Skin epidermis (tissue), 12 donors: ENCODE data around the gene FOXN4.

Experiments used
- H3K27ac ChIP-seq, 21 experiments: fragments of 200-600 bp; sonication (generic) in 11 of 21; one replicate each; pipeline ENCODE4 v1.5.0; 2020; ENCODE audit warnings: mild to moderate bottlenecking in 3 of 21, inconsistent platforms in 2 of 21, moderate library complexity in 2 of 21
- H3K4me3 ChIP-seq, 7 experiments: fragments of 200-600 bp; sonication (generic) in 2 of 7; one replicate each; pipeline ENCODE4 v1.5.0; 2020; ENCODE audit warnings: inconsistent platforms in 2 of 7, mild to moderate bottlenecking in 2 of 7, moderate library complexity in 1 of 7

The FOXN4 gene

DNA sequence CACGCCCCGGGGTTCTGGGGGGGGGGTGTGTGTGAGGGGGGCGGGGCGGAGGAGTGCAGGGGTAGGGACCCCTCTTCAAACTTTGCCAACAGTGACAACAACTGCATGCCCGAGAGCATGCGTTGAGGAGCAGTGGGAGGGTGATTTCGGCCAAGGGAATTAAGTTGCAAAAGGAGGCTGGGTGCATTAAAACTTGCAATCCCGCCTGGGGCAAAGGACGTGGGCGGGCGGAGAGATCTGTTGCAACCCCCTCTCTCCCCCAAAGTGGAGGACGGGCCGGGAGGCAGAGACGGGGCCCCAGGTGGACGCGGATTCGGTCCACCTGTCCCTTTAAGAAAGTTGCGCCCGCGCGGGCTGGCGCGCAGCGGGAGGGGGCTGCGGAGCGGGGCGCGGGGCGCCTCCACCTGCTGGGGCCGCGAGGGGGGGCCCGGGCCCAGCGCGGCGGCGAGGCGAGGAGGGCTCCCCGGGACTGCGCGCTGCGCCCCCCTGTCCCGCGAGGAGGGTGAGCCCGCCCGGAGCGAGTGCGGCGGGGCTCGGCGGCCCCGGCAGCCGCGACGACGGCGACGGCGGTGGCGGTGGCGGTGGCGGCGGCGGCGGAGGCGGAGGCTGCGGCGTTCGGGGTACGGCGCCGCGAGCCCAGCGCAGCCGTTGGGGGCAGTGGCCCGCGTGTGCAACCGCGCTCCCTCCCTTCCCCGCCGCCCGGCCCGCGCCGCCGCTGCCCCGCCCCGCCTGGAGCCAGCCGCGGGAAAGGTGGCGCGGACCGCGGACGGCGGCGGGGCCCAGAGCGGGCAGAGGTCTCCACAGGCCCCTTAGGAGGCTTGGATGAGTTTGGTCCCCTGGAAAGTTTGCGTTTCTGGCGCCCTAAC lies 530 bp upstream of the FOXN4 start:
- H3K4me3 ChIP-seq, result peak overlapping the region in 5 of 7 experiments; percentile 15 to 42 (median 21)

DNA sequence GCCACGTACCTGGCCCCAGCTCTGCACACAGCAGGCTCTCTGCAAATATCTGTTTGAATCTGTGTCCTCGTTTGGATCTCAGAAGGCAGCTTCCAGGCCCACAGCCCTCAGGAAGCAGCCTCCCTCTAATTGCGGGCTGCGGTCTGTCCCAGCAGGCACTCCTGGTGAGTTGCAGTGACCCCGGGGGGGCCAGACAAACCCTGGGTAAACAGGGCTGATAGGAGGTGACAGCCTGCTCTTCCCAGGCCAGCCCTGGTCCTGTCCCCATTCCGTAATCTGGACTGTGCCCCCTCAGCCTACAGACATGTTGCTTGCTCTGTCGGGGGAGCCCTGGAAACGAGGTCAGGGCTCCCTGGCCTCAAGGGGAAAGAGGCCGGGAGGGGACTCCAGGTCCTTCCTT lies 2.0 kb downstream of the FOXN4 start:
- Histone ChIP-seq H3K4me3 (no peak overlapping the region), H3K27ac (no peak overlapping the region)

More for the DNA sequence above, 530 bp upstream of the FOXN4 start:
- H3K27ac ChIP-seq, result no peak overlapping the region

DNA sequence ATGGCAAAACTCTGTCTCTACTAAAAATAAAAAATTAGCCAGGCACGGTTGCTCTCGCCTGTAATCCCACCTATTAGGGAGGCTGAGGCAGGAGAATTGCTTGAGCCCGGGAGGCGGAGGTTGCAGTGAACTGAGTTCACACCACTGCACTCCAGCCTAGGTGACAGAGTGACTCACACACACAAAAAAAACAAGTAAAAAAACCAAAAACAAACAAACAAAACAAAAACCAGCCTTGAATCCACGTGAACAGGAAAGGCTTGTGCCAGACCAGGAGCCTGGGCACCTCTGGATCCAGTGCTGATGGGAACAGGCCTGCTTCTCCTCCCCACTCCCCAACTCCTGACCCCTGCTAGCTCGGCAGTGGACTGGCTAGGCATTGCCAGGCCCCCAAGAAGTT lies 3.5 kb downstream of the FOXN4 start:
- H3K4me3 ChIP-seq, result no peak overlapping the region

DNA sequence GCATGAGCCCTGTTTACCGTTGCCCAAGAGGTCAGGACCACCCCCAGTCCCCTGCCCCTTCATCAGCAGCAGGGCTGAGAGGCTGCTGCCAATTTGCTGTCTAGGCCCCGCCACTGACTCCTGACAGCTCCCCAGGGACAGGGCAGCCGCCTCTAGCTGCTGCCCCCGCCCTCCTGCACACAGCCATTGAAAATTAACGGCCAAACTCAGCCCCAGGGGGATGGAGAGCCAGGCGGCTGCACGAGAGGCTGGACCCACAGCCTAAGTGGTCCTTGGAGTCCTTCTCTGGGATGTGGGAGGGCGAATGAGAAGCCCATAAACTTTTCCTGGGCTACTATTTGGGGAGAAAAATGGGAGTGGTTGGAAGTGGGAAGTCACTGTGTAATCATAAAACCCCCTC lies 4.6 kb downstream of the FOXN4 start:
- H3K27ac ChIP-seq, result no peak overlapping the region
- H3K4me3 ChIP-seq, result no peak overlapping the region

More for the DNA sequence above, 3.5 kb downstream of the FOXN4 start:
- no peak overlapping the region for H3K27ac ChIP-seq

DNA sequence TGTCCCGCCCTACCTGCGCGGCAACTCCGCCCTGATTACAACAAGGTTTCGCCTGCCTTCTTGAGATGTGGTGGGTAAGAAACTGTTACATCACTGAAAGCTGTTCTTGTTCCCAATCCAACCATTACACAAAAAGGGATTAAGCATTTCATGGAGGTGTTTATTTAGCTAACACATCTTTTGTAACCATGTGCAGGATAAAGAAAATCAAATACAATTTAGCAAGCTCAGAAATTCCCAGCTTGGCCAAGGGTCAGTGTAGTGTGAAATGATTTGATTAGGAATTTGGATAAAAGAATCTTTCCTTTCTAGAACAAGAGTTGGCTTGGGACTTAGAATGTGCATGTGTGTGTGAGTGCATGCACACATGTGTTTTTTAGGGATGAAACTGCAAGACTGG lies 6.3 kb downstream of the FOXN4 start:
- Histone ChIP-seq H3K27ac (no peak overlapping the region), H3K4me3 (no peak overlapping the region)

DNA sequence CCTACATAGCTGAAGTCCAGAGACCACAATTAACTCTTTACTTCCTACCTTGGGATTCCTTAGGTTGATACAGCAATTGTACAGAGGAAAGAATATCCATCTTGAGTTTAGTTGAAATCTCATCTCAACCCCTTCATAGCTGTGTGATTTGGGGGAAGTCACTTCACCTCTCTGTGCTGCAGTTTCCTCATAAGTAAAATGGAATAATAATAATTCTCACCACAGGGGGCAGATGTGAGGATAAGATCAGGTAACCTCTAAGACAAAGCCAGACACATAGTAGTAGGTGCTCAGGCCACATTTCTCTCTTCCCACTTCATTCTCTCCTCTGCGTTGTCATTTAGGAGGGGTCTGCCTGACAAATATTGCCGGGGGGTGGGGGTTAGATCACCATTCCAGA lies 6.7 kb downstream of the FOXN4 start:
- Histone ChIP-seq H3K4me3 (no peak overlapping the region), H3K27ac (no peak overlapping the region)

DNA sequence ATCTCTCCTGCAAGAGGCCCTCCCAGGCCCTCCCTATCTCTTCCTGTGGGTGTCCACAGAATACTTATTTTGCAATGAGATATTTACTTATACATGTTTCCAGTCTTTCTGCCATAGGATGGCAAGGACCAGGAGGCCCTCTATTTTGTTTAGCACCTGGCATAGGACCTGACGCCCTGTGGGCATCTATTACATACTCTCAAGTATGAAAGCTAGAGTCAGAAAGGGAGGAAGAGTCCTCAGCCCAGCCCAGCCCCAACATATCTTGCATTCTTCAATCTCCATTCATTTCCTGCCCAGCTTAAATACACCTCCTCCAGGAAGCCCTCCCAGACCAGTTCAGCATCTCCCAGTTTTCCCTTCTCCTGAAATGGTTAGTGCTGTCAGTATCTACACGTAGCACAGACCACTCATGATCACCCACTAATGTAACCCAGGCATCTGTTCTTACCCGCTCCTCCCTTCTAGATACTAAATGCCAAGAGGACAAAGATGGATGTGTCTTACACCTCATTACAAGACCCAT lies 7.4 kb downstream of the FOXN4 start:
- H3K4me3 ChIP-seq, result no peak overlapping the region
- no peak overlapping the region for H3K27ac ChIP-seq

DNA sequence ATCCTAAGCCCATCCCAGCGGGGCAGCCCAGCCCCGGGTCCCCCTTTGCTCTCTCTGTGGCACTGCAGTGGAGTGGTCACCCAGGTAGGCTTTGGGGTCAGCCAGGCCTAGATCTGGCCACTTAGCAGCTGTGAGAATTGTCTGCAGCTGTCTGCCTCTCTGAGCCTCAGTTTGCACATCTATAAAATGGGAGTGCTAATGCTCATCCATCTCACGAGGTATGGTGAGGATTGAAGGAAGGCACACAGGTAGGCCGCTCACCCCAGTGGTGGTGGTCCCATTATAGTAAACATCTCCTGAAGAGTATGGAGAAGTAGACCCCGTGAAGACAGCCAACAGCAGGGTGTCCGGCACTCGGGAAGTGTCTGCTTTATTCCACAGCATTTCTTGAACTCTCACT lies 9.2 kb downstream of the FOXN4 start:
- no peak overlapping the region for H3K27ac ChIP-seq

DNA sequence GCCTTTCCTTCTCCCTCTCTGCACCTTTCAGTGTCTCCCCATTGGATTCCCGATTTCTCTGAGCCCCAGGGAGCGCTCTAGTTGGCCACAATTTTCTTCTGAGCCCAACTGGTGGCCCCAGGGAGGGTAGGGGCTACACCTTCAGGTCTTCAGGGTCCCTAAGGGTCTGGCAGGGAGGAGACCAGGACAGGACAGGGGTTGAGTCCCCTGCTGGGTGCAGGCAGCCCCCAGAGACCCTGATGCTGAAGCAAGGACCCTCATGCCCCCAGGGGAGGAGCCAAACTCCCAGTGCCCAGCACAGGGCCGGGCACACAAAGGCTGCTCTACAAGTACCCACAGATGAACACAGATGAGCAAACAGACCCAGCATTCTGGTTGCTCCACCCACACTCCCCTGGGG lies 12.7 kb downstream of the FOXN4 start:
- Histone ChIP-seq H3K27ac (no peak overlapping the region), H3K4me3 (no peak overlapping the region)

More for the DNA sequence above, 9.2 kb downstream of the FOXN4 start:
- no peak overlapping the region for H3K4me3 ChIP-seq

DNA sequence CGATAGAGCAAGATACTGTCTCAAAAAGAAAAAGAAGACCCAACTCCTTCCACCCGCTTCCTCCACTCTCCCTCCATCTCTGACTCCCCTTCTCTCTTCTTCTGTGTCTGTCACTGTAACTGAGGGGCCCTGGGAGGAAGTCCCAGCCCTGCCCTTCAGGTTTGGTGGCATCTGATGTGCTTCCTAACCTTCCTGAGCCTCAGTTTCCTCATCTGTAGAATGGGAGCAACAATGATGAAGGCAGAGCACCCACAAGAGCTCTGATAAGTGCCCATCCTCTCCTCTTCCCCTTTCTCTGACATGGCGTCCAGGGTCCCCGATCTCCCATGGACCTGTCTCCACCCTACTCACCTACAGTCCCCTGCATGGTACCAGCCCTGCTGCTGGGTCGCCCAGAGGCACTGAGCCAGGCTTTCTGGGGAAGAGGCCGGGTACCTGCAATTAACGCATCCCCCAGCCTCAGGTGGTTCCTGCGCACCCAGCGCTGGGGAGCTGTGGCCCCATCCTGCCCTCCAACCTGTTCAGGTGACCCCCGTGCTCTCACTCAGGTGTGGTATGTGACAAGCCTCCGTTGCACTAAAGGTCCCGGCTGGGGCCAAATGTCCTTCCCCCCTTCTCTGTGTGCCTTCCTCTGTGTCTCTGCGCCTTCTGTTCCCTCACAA lies 13.2 kb downstream of the FOXN4 start:
- H3K4me3 ChIP-seq, result no peak overlapping the region
- H3K27ac ChIP-seq, result no peak overlapping the region

DNA sequence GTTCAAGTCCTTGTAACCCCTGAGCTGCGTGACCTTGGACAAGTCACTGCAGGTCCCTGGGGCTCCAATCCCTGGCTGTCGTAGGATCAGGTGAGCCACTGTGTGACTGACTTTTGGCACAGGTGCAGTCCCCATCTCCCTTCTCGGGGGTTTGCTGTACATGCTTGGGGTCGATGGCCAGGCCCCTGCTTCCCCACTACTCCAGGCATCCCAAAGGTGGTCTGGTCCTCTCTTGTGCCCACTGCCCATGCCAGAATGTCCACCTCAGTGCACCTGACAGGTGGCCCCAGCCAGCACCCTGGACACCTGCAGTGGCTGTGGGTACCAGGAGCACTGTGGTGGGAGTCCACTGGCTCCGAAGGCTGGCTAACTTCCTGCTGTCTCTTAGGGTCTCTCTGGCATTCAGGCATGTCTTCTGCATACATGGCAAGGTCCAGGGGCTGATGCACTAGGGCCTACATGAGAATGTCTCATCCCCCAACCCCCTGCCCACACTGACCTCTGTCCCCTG lies 14.7 kb downstream of the FOXN4 start:
- Histone ChIP-seq H3K4me3 (no peak overlapping the region), H3K27ac (no peak overlapping the region)

DNA sequence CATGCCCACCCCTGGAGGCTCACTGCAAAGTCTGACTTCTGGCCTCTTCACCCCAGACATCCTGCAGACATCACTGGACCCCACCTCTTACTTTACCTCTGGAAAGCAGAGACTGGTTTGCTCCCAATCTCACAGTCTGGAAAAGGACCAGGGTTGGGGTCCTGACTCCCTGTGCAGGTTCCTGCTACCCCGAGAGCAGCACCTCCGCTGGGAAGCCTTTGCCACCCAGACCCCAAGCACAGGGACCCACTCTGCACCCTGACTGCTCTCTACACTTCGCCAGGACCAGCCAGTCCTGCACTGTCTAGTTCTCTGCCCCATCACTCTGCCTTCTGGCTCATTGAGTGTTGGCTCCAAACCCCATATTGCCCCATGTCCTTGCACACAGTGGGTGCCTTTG lies 16.0 kb downstream of the FOXN4 start:
- no peak overlapping the region for H3K27ac ChIP-seq
- no peak overlapping the region for H3K4me3 ChIP-seq

DNA sequence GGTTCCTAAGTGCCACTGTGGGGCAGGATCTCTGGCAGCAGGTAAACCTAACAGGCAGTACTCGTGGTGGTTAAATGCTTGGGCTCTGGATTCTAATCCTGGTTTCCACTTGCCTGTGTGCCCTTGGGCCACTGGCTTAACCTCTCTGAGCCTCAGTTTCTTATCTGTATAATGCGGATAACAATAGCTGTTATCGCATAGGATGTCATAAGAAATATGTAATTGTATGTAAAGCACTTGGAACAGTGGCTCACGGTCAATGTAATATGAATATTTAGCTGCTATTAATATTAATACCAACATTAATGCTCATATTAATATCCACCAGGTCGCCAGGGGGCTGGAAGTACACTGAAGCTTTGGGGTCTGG lies 16.8 kb downstream of the FOXN4 start:
- Histone ChIP-seq H3K27ac (peak overlapping the region in 2 of 21 experiments; percentile 44 to 51), H3K4me3 (no peak overlapping the region)

DNA sequence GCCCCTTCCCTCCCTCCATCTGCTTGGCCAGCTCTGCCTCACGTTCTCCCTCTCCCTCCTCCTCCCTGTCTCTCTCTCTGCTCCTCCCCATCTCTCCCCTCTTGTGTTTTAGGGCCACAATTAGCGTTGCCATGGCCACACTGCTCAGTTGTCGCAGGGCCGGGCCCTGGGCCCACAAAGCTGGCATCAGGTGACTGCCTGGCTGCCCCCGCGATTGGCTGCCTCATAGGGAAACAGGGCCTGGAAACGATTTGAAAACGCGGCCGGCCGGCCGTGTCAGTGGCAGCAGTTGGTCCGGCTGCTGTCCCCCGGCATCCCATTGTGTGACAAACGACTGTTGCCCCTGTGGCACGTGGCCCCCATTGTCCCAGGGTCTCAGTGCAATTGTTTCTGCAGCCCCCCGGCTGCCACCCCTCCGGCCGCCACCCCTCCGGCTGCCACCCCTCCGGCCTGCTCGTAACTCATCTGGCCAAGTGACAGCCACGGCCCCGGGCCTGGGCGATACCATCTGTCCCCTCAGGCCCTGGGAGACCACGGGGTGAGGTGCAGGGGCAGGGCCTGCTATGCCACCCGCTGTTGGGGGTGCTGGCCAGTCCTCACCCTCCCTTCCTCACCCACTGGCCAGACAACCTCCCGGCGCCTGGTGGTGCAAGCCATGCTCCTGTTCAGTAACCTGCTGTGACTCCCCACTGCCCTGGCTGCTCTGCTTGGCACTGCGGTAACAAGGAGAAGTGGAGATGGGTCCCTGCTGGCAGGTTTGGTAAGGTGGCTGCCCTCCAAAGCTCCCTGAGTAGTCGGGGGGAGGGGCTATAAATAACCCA lies 17.4 kb downstream of the FOXN4 start:
- Histone ChIP-seq H3K4me3 (peak overlapping the region in 1 of 7 experiments; percentile 5), H3K27ac (peak overlapping the region in 4 of 21 experiments; percentile 11 to 51 (median 48))

DNA sequence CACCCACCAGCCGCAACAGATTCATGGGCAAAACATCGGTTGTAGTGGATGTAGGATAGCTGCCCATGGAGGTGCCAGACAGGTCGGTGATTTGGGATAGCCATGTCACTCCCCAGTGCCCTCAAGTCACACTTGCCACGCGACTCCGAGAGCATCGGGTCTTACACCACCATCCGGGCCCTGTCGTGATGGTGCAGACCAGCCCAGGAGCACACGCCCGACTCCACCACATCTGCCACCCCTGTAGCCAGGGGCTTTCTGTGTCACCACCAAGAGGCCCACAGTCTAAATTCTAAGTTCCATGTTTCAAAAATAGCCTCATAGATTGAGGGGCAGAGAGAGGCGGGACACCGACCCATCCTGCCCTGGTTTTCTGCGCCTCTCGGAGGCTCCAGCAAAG lies 18.0 kb downstream of the FOXN4 start:
- Histone ChIP-seq H3K27ac (peak overlapping the region in 3 of 21 experiments; percentile 11 to 49 (median 46)), H3K4me3 (peak overlapping the region in 1 of 7 experiments; percentile 5)

DNA sequence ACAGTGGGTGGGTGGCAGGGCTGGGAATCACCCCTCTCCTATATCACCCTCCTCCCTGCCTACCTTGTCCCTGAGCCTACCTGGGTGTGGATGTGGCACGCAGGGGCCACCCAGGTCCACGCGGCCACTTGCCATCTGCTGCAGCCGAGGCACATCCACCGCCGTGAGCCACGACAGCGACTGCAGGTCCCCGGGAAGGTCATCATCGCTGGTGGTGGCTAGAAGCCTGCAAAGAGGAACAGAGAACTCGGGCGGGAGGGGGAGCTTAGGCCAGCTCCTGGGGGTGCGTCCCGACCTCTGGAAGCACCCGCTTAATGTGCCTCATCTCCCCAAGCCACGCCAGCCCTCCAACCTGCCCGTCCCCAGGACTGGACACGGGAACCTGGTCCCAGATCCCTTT lies 19.0 kb downstream of the FOXN4 start:
- H3K27ac ChIP-seq, result no peak overlapping the region

DNA sequence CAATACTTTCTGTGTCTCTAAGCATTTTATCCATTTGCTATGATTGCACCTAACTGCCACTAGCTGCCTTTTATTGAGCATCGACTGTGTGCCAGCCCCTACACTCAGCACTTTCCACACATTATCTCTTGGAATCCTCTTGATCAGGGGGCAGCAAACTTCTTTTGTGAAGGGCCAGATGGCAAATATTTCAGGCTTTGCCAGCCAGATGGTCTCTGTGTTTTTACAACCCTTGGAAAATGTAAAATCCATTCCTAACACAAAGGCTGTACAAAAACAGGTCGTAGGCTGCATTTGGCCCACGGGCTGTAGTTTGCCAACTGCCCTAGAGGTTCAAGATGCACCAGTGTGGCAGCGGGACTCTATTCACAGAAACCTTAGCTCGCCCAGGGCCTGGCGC lies 19.5 kb downstream of the FOXN4 start:
- H3K4me3 ChIP-seq, result no peak overlapping the region
- no peak overlapping the region for H3K27ac ChIP-seq

More for the DNA sequence above, 19.0 kb downstream of the FOXN4 start:
- H3K4me3 ChIP-seq, result no peak overlapping the region

DNA sequence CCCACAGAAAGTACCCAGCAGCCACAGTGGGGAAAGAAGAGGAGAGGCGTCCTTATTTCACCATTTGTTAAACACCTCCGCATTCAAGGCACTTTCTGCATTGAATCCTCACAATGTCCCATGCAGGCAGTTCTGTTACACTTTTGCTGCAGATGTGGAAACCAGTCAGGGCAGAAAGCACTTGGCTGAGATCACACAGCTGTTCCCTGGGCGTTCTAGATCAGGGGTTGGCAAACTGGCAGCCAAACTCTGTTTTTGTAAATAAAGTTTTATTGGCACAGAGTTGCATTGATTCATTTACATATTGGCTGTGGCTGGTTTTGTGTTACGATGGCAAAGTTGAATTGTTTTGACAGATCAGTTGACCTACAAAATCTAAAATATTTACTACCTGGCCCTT lies 20.1 kb downstream of the FOXN4 start:
- Histone ChIP-seq H3K27ac (no peak overlapping the region), H3K4me3 (no peak overlapping the region)

DNA sequence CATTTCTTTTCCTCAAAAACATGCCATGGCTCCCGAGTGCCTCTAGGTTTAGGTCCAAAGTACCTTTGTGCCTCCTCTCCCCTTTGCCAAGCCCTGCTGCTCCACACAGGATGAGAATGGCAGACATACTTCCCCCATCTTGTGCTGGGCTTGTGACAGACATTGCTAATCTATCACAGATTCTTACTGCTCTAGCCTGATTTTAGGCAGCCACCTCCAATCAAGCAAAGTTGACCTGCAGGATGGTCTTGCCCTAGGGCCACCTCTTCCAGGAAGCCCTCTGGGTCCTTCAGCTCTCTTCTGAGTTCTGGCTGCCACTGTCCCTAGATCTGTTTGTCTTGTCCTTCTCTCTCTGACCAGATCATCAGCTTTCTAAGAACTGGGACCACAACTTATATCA lies 20.5 kb downstream of the FOXN4 start:
- Histone ChIP-seq H3K4me3 (no peak overlapping the region), H3K27ac (no peak overlapping the region)
